ENCODE results near the gene NFE2L1.
"Not testable (repeated sequence)": the region's sequence is repeated elsewhere in the genome, so short reads cannot be mapped to it uniquely, and the experiment has no call there.

The NFE2L1 gene

GRCh38 chr17:48023400-48024148, 24.6 kb upstream of the NFE2L1 start:
- DNase-seq (ENCODE audit: low read depth, low spot score): no peak

GRCh38 chr17:48024149-48025039, 23.8 kb upstream of the NFE2L1 start:
- DNase-seq (ENCODE audit: low read depth, low spot score): no peak

GRCh38 chr17:48025040-48025903, 22.9 kb upstream of the NFE2L1 start:
- DNase-seq (ENCODE audit: low read depth, low spot score): peak; percentile 89

- no peak for DNase-seq (ENCODE audit: low read depth, low spot score)
These were observed 22.2 kb upstream of the NFE2L1 start for GRCh38 chr17:48025904-48026501.

GRCh38 chr17:48026502-48027321, 21.4 kb upstream of the NFE2L1 start:
- DNase-seq (ENCODE audit: low read depth, low spot score): no peak

GRCh38 chr17:48027322-48027981, 20.7 kb upstream of the NFE2L1 start:
- no peak for DNase-seq (ENCODE audit: low read depth, low spot score)

GRCh38 chr17:48028736-48029135, 19.4 kb upstream of the NFE2L1 start:
- no peak for DNase-seq (ENCODE audit: low read depth, low spot score)

- DNase-seq (ENCODE audit: low read depth, low spot score): no peak
These were observed 17.6 kb upstream of the NFE2L1 start for GRCh38 chr17:48030531-48030930.

- DNase-seq (ENCODE audit: low read depth, low spot score): no peak
These were observed 16.2 kb upstream of the NFE2L1 start for GRCh38 chr17:48031966-48032365.

- DNase-seq (ENCODE audit: low read depth, low spot score): not testable (repeated sequence)
These were observed 13.4 kb upstream of the NFE2L1 start for GRCh38 chr17:48034734-48035133.

GRCh38 chr17:48036693-48037035, 11.5 kb upstream of the NFE2L1 start:
- DNase-seq (ENCODE audit: low read depth, low spot score): no peak

- DNase-seq (ENCODE audit: low read depth, low spot score): no peak
These were observed 10.9 kb upstream of the NFE2L1 start, which contains the start of gene COPZ2 for GRCh38 chr17:48037036-48037837. Gene COPZ2 (minus strand): TSS chr17:48037797. CDS start chr17:48037777, 20 bp downstream.

GRCh38 chr17:48037838-48038323, 10.3 kb upstream of the NFE2L1 start:
- no peak for DNase-seq (ENCODE audit: low read depth, low spot score)

- DNase-seq (ENCODE audit: low read depth, low spot score): no peak
These were observed 9.5 kb upstream of the NFE2L1 start for GRCh38 chr17:48038687-48039086.

GRCh38 chr17:48043176-48043575, 5.0 kb upstream of the NFE2L1 start:
- no peak for DNase-seq (ENCODE audit: low read depth, low spot score)

- no peak for DNase-seq (ENCODE audit: low read depth, low spot score)
These were observed 3.3 kb upstream of the NFE2L1 start for GRCh38 chr17:48044851-48045250.

GRCh38 chr17:48045316-48046001, 2.7 kb upstream of the NFE2L1 start:
- DNase-seq (ENCODE audit: low read depth, low spot score): no peak

- DNase-seq (ENCODE audit: low read depth, low spot score): no peak
These were observed 1.9 kb upstream of the NFE2L1 start for GRCh38 chr17:48046296-48046695.
